Measurements from ENCODE around the gene BHMT2. TPM values are rescaled to one million over a fixed set of nuclear protein-coding genes. Genes with fewer than 3 reads are reported as not detected.

The BHMT2 gene
- total and polyA plus RNA-seq, 10 of the 15 experiments (the other 5 are each of a cell fraction or from before 2014, with no cell fraction given), result not detected

DNA sequence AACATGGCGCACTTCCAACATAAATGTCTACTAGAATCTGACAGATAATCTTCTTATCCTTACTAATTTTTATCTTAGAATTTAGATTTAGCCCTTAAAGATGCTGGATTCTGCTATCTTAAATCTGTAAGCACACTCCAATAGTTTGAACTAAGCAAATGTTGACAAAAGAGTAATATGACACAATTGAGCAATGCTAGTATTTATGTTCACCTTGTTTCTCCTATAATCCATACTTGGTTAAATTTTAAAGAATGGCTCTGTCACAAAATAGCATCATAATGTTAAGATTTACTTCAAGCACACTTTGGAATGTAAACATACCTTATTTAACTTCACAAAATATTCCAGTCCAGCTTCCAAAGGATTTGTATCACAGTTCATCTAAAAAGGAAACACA, 45.6 kb upstream of the BHMT2 start (continued):
- TF ChIP-seq, protein P1, sequence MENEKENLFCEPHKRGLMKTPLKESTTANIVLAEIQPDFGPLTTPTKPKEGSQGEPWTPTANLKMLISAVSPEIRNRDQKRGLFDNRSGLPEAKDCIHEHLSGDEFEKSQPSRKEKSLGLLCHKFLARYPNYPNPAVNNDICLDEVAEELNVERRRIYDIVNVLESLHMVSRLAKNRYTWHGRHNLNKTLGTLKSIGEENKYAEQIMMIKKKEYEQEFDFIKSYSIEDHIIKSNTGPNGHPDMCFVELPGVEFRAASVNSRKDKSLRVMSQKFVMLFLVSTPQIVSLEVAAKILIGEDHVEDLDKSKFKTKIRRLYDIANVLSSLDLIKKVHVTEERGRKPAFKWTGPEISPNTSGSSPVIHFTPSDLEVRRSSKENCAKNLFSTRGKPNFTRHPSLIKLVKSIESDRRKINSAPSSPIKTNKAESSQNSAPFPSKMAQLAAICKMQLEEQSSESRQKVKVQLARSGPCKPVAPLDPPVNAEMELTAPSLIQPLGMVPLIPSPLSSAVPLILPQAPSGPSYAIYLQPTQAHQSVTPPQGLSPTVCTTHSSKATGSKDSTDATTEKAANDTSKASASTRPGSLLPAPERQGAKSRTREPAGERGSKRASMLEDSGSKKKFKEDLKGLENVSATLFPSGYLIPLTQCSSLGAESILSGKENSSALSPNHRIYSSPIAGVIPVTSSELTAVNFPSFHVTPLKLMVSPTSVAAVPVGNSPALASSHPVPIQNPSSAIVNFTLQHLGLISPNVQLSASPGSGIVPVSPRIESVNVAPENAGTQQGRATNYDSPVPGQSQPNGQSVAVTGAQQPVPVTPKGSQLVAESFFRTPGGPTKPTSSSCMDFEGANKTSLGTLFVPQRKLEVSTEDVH (IDR thresholded peaks at IDR 0.05; ENCODE audit: low read depth, partially characterized antibody), result no peak
- TF ChIP-seq RAD21 (IDR thresholded peaks at IDR 0.05; ENCODE audit: insufficient read depth, low read depth, low read length), result no peak
- TF ChIP-seq, protein P2, sequence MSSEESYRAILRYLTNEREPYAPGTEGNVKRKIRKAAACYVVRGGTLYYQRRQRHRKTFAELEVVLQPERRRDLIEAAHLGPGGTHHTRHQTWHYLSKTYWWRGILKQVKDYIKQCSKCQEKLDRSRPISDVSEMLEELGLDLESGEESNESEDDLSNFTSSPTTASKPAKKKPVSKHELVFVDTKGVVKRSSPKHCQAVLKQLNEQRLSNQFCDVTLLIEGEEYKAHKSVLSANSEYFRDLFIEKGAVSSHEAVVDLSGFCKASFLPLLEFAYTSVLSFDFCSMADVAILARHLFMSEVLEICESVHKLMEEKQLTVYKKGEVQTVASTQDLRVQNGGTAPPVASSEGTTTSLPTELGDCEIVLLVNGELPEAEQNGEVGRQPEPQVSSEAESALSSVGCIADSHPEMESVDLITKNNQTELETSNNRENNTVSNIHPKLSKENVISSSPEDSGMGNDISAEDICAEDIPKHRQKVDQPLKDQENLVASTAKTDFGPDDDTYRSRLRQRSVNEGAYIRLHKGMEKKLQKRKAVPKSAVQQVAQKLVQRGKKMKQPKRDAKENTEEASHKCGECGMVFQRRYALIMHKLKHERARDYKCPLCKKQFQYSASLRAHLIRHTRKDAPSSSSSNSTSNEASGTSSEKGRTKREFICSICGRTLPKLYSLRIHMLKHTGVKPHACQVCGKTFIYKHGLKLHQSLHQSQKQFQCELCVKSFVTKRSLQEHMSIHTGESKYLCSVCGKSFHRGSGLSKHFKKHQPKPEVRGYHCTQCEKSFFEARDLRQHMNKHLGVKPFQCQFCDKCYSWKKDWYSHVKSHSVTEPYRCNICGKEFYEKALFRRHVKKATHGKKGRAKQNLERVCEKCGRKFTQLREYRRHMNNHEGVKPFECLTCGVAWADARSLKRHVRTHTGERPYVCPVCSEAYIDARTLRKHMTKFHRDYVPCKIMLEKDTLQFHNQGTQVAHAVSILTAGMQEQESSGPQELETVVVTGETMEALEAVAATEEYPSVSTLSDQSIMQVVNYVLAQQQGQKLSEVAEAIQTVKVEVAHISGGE (CRISPR knock-in tag; IDR thresholded peaks at IDR 0.05), result no peak
- no peak for TF ChIP-seq POU2F2 (IDR thresholded peaks at IDR 0.05; ENCODE audit: borderline replicate concordance, low read depth, low read length)
- no peak for TF ChIP-seq IKZF2 (IDR thresholded peaks at IDR 0.05)

Data from GM12878 (cell line).